ENCODE measurements around the gene UCP2. TPM values are rescaled to one million over a fixed set of nuclear protein-coding genes. Genes with fewer than 3 reads are reported as not detected.
A peak's percentile ranks its signal among the peaks of the same experiment; 100 is the strongest.

UCP2 gene
- total and polyA plus RNA-seq, 9 of the 15 experiments (the other 6 are each of a cell fraction or from before 2014, with no cell fraction given) = 19.2 to 216 (median 87.9) TPM

GRCh38 chr11:74019104-74019738 is 36.6 kb upstream of the UCP2 start (continued):
- TF ChIP-seq CEBPG (CRISPR knock-in tag; IDR thresholded peaks at IDR 0.05) (no peak), CEBPG (tag; conservative IDR thresholded peaks at IDR 0.05 in 1 of 2, IDR thresholded peaks at IDR 0.05 in 1 of 2) (peak; percentile 39; a peak in 1 of 4 replicates), NR2C2 (CRISPR knock-in tag; IDR thresholded peaks at IDR 0.05) (no peak), NR2C2 (tag; IDR thresholded peaks at IDR 0.05) (peak; percentile 73), TAF1 (IDR thresholded peaks at IDR 0.05; ENCODE audit: control insufficient read depth, extremely low read depth, insufficient read depth, low read length, severe bottlenecking) (no peak), KDM1A (IDR thresholded peaks at IDR 0.05) (peak; percentile 61 to 74; a peak in 3 of 4 replicates), RCOR1 (IDR thresholded peaks at IDR 0.05; ENCODE audit: borderline replicate concordance in 1 of 2, low read depth in 2 of 2, low read length in 2 of 2) (peak in 1 of 2 experiments; percentile 68; a peak in 2 of 4 replicates), RBM25 (IDR thresholded peaks at IDR 0.05; ENCODE audit: low read depth, low read length, severe bottlenecking) (no peak), SP2 (IDR thresholded peaks at IDR 0.05; ENCODE audit: extremely low read depth, low read depth, low read length, poor library complexity, severe bottlenecking) (no peak), CHD7 (IDR thresholded peaks at IDR 0.05; ENCODE audit: low read depth, low read length) (no peak), CREM (IDR thresholded peaks at IDR 0.05; ENCODE audit: low read depth) (no peak), CHCHD3 (CRISPR knock-in tag; IDR thresholded peaks at IDR 0.05) (no peak)

All from K562 (cell line).